Mucosa of descending colon (tissue), 3 donors: ENCODE measurements around the gene CCT2. TPM values are rescaled to one million over a fixed set of nuclear protein-coding genes. Genes with fewer than 3 reads are reported as not detected.

Experiments used
- ATAC-seq: fragments of 200-7000 bp; cut with Tn5 transposase; one replicate; pipeline ENCODE4 v1.9.1; 2020; ENCODE audit warnings: mild to moderate bottlenecking, moderate library complexity
- DNase-seq, 3 donors: peaks; one replicate each; pipeline ENCODE4 v3.0.0-alpha.2; 2020
- H3K36me3 ChIP-seq: fragments of 200-600 bp; one replicate; pipeline ENCODE4 v1.8.0; 2021; ENCODE audit warnings: low read depth, mild to moderate bottlenecking
- H3K4me1 ChIP-seq: fragments of 200-600 bp; one replicate; pipeline ENCODE4 v1.8.0; 2021; ENCODE audit warnings: low read depth, mild to moderate bottlenecking
- H3K4me3 ChIP-seq: fragments of 200-600 bp; one replicate; pipeline ENCODE4 v1.8.0; 2021; ENCODE audit warnings: mild to moderate bottlenecking
- H3K9me3 ChIP-seq: fragments of 200-600 bp; one replicate; pipeline ENCODE4 v1.8.0; 2021; ENCODE audit warnings: mild to moderate bottlenecking
- intact Hi-C, 2 donors: fragments of 100-400 bp; cut with DNase I in 1 of 2; cut with micrococcal nuclease in 1 of 2; formaldehyde crosslinking; loops; one replicate each; pipeline versions ENCODE4 v1.11.0 to v1.11.1; 2022; cut with DNase I, micrococcal nuclease
- total RNA-seq, 3 donors: library from RNA; stranded (reverse); fragmentation: NEBNext Ultra II Directional in 2 of 3; extraction: Animal tissue kit (Norgen Biotek cat#: 25700) in 2 of 3; gene quantifications; one replicate each; pipeline versions ENCODE4 v1.2.1 to v1.2.4, GENCODE V29; 2021 to 2023
- TF ChIP-seq, protein P1 (sequence below): fragments of 200-600 bp; IDR thresholded peaks from one replicate; pipeline ENCODE4 v1.8.0; 2022; ENCODE audit warnings: antibody characterized with exemption, mild to moderate bottlenecking
- donor health status: DM: no; HTN: no; CAD: no; lungs with moderate emphysema.
- donor health status: DM: no; HTN: no; CAD: no.
- donor health status: DM: no; HTN: yes; CAD: no.

Gene CCT2
- total RNA-seq, 3 donors from 2014 or later = 85.0 to 106 (median 103) TPM

DNA sequence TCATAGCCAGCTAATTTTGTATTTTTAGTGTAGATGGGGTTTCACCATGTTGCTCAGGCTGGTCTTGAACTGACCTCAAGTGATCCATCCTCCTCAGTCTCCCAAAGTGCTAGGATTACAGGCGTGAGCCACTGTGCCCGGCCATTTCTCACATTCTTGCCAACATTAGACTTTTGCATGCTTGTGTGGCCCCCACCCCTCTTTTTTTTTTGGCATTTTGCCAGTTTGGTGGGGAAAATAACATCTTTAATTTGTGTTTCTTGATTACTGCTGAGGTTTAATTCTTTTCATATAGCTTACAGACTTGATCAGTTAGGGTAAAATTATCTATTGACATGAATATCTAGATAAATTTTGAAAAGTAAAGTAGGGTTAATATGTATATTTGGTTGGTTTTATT is 3.8 kb downstream of the CCT2 start:
- H3K9me3 ChIP-seq = no peaks in the 10 kb centered on the region
- no peak for DNase-seq
- peaks cover 4% of the 10 kb centered on the region for H3K36me3 ChIP-seq
- intact Hi-C loops = no loop called here
- TF ChIP-seq, protein P1, sequence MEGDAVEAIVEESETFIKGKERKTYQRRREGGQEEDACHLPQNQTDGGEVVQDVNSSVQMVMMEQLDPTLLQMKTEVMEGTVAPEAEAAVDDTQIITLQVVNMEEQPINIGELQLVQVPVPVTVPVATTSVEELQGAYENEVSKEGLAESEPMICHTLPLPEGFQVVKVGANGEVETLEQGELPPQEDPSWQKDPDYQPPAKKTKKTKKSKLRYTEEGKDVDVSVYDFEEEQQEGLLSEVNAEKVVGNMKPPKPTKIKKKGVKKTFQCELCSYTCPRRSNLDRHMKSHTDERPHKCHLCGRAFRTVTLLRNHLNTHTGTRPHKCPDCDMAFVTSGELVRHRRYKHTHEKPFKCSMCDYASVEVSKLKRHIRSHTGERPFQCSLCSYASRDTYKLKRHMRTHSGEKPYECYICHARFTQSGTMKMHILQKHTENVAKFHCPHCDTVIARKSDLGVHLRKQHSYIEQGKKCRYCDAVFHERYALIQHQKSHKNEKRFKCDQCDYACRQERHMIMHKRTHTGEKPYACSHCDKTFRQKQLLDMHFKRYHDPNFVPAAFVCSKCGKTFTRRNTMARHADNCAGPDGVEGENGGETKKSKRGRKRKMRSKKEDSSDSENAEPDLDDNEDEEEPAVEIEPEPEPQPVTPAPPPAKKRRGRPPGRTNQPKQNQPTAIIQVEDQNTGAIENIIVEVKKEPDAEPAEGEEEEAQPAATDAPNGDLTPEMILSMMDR = no peak
- peaks cover 6% of the 10 kb centered on the region for H3K4me1 ChIP-seq
- ATAC-seq = no peak
- H3K4me3 ChIP-seq = no peak overlapping the region

DNA sequence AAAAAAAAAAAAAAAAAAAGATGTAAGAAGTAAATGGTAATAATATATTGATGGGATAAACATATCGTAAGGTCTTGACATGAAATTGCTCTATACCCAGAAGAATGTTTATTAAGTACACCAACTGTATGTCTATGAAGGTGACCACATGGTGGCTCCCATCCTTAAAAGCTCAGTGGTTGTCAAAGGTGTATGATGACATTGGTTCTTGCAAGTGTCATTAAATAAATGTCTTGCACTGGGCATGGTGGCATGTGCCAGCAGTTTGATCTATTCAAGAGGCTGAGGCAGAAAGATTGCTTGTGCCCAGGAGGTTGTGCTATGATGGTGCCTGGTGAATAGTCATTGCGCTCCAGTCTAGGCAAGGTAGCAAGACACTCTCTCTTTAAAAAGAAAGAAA is 10.4 kb downstream of the CCT2 start:
- intact Hi-C loops = no loop called here
- H3K4me3 ChIP-seq = no peak overlapping the region
- ATAC-seq (no peak), DNase-seq (no peak)
- peaks cover 10% of the 10 kb centered on the region for H3K4me1 ChIP-seq
- peaks cover 12% of the 10 kb centered on the region for H3K36me3 ChIP-seq
- TF ChIP-seq, protein P1 = no peak
- H3K9me3 ChIP-seq = no peaks in the 10 kb centered on the region

DNA sequence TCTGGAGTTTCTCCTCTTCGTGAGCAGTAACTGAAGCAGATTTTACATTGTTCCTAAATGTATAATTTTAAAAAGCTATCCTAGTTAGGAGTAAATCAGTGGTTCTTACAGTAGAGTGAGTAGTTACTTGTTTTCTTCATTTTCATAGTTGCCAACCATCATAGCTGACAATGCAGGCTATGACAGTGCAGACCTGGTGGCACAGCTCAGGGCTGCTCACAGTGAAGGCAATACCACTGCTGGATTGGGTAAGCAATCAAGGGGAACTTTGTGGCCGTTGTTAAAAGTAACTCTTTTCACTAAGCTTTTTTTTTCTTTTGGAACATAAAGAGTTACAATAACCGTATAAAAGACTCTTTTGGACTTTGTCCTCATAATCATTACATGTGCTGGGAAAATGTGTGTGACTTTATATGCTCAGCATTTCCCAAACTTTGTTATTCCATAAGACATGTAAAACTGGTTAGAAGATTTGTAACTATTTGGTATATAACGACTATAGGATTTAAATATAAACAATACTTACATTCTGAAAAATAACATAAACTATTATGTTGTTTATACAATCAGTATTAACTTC is 13.0 kb downstream of the CCT2 start:
- Histone ChIP-seq H3K36me3 (peaks cover 8% of the 10 kb centered on the region), H3K4me1 (peaks cover 10% of the 10 kb centered on the region), H3K4me3 (no peak overlapping the region), H3K9me3 (no peaks in the 10 kb centered on the region)
- TF ChIP-seq, protein P1 = no peak
- intact Hi-C loops = no loop called here
- ATAC-seq (peak; percentile 74), DNase-seq (no peak)

DNA sequence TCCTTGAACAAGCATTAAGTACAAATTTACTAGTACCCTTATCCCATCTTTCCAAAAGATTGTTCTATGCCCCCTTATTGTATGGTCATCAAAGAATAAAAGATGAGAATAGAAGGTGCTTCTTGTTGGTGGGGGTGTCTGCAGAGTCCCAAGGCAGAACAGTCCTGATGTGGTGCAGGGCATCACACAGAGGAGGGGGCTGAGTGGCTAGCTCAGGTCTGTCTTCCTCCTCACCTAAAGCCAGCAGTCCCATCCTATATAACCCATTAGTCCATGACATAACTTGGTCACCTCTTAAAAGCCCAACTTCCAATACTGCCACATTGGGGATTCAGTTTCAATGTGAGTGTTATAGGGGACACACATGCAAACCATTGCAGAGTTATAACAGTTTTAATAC is 15.5 kb downstream of the CCT2 start:
- DNase-seq (no peak), ATAC-seq (no peak)
- Histone ChIP-seq H3K36me3 (peaks cover 8% of the 10 kb centered on the region), H3K9me3 (no peaks in the 10 kb centered on the region), H3K4me1 (peaks cover 10% of the 10 kb centered on the region), H3K4me3 (no peak overlapping the region)
- intact Hi-C loops = no loop called here
- TF ChIP-seq, protein P1 = no peak

DNA sequence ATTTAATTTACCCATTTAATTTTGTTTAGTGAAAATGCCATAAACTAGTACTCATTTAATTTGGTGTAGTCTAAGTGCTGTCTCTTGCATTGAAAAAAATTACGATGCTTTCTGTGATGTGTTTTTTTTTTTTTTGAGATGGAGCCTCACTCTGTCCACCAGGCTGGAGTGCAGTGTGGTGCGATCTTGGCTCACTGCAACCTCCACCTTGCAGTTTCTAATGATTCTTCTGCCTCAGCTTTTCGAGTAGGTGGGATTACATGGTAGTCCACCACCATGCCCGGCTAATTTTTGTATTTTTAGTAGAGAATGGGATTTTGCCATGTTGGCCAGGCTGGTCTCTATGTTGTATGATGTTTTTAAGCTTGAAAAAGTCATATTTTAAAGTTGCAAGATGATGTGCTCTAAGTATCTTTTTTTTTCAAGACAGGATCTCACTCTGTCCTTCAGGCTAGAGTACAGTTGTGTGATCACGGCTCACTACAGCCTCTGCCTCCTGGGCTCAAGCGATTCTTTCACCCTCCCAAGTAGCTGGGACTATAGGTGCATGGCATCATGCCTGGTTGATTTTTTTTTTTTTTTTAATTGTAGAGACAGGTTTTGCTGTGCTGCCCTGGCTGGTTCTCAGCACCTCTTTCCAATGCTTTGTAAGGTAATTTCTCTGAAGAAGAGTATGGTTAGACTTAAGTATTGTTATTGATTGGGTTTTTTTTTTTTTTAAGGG is 16.9 kb downstream of the CCT2 start:
- TF ChIP-seq, protein P1 = no peak
- H3K4me3 ChIP-seq = no peak overlapping the region
- H3K9me3 ChIP-seq = no peaks in the 10 kb centered on the region
- peaks cover 10% of the 10 kb centered on the region for H3K4me1 ChIP-seq
- peaks cover 8% of the 10 kb centered on the region for H3K36me3 ChIP-seq
- DNase-seq (no peak), ATAC-seq (no peak)
- intact Hi-C loops = no loop called here
